Measurements from ENCODE around the gene IYD. TPM values are rescaled to one million over a fixed set of nuclear protein-coding genes. Genes with fewer than 3 reads are reported as not detected.

Gene IYD
- total RNA-seq, 1 donor from 2014 or later = 1.2 TPM

GRCh38 chr6:150417899-150418826 is 49.4 kb downstream of the IYD start:
- Histone ChIP-seq H3K9me3 (no peaks in the 10 kb centered on the region), H3K36me3 (no peaks in the 10 kb centered on the region), H3K4me1 (peaks cover 4% of the 10 kb centered on the region), H3K4me3 (peak overlapping the region; percentile 46), H3K27me3 (no peaks in the 10 kb centered on the region), H3K27ac (peak overlapping the region; percentile 47)
- TF ChIP-seq, protein P1, sequence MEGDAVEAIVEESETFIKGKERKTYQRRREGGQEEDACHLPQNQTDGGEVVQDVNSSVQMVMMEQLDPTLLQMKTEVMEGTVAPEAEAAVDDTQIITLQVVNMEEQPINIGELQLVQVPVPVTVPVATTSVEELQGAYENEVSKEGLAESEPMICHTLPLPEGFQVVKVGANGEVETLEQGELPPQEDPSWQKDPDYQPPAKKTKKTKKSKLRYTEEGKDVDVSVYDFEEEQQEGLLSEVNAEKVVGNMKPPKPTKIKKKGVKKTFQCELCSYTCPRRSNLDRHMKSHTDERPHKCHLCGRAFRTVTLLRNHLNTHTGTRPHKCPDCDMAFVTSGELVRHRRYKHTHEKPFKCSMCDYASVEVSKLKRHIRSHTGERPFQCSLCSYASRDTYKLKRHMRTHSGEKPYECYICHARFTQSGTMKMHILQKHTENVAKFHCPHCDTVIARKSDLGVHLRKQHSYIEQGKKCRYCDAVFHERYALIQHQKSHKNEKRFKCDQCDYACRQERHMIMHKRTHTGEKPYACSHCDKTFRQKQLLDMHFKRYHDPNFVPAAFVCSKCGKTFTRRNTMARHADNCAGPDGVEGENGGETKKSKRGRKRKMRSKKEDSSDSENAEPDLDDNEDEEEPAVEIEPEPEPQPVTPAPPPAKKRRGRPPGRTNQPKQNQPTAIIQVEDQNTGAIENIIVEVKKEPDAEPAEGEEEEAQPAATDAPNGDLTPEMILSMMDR (IDR thresholded peaks at IDR 0.05) = peak; percentile 80
- intact Hi-C loops (cut with DNase I) = loop anchor here (2.0 kb wide), 1 partner anchor 397 kb away; no protein-coding TSS in a partner anchor
- ATAC-seq (peak; percentile 89), DNase-seq (no peak)

- ATAC-seq (peak; percentile 90), DNase-seq (peak; percentile 85)
- Histone ChIP-seq H3K36me3 (no peaks in the 10 kb centered on the region), H3K9me3 (no peaks in the 10 kb centered on the region), H3K27ac (peak overlapping the region; percentile 47), H3K4me1 (peaks cover 4% of the 10 kb centered on the region), H3K4me3 (peak overlapping the region; percentile 46), H3K27me3 (no peaks in the 10 kb centered on the region)
- TF ChIP-seq, protein P1 (IDR thresholded peaks at IDR 0.05) = peak; percentile 74
- intact Hi-C loops (cut with DNase I) = loop anchor here (2.0 kb wide), 1 partner anchor 396 kb away; no protein-coding TSS in a partner anchor
These were observed 50.2 kb downstream of the IYD start for GRCh38 chr6:150418827-150419594.

DNA sequence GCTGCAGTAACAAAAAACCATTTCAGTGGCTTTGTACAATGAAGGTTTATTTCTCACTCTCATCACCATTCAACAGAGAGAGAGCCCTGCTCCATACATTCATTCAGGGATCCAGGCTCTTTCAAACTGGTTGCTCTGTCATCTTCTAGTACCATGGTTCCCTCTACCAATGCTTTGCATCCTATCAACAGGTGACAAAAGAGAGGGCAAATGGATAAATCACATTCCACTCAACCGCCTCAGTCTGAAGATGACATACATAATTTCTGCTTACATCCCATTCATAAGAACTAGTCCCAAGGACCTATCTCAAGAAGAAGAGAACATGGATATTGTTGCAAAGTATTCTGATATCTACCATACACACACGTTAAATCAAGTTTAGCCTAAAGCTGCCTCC is 51.6 kb downstream of the IYD start:
- Histone ChIP-seq H3K27ac (no peak overlapping the region), H3K27me3 (no peaks in the 10 kb centered on the region), H3K4me1 (peaks cover 4% of the 10 kb centered on the region), H3K9me3 (no peaks in the 10 kb centered on the region), H3K36me3 (no peaks in the 10 kb centered on the region), H3K4me3 (no peak overlapping the region)
- ATAC-seq = no peak
- intact Hi-C loops (cut with DNase I) = no loop called here
- no peak for DNase-seq
- TF ChIP-seq, protein P1 (IDR thresholded peaks at IDR 0.05) = no peak

GRCh38 chr6:150420926-150421325 is 52.1 kb downstream of the IYD start:
- intact Hi-C loops (cut with DNase I) = no loop called here

DNA sequence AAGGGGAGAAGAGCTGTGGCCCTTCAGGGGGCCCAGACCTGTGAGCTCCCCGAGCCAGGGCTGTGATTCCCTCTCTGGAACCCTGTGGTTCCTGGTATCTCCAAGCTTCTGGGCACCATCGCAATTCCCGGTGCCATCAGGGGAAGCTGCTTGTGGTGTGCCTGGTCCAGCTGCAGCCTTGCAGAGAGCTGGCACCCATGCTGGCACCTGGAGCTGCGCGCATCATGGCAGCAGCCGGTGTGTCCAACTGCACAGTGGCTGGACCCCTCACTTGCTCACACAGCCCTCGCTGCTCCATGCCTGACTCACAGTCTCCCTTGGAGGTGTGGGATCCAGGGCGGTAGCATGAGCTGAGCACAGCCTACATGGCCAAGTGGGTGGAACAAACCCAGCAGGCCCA is 56.7 kb downstream of the IYD start:
- H3K4me3 ChIP-seq = no peak overlapping the region
- intact Hi-C loops (cut with DNase I) = no loop called here
- no peak overlapping the region for H3K27ac ChIP-seq
- no peaks in the 10 kb centered on the region for H3K4me1 ChIP-seq
- TF ChIP-seq, protein P1 (IDR thresholded peaks at IDR 0.05) = no peak
- H3K9me3 ChIP-seq = no peaks in the 10 kb centered on the region
- no peak for DNase-seq
- ATAC-seq = no peak
- no peaks in the 10 kb centered on the region for H3K36me3 ChIP-seq
- H3K27me3 ChIP-seq = no peaks in the 10 kb centered on the region

More at GRCh38 chr6:150420926-150421325, 52.1 kb downstream of the IYD start:
- TF ChIP-seq, protein P1 (IDR thresholded peaks at IDR 0.05) = no peak
- ATAC-seq = no peak
- no peak overlapping the region for H3K4me3 ChIP-seq
- peaks cover 4% of the 10 kb centered on the region for H3K4me1 ChIP-seq
- DNase-seq = no peak
- no peaks in the 10 kb centered on the region for H3K27me3 ChIP-seq
- no peak overlapping the region for H3K27ac ChIP-seq
- no peaks in the 10 kb centered on the region for H3K36me3 ChIP-seq
- H3K9me3 ChIP-seq = no peaks in the 10 kb centered on the region
